ENCODE results near the gene ALG12. TPM values are rescaled to one million over a fixed set of nuclear protein-coding genes. Genes with fewer than 3 reads are reported as not detected.

The ALG12 gene
- total and polyA plus RNA-seq, 2 of the 13 experiments (the other 11 are each of a cell fraction or from before 2014, with no cell fraction given) = 7.8 to 15.8 TPM

DNA sequence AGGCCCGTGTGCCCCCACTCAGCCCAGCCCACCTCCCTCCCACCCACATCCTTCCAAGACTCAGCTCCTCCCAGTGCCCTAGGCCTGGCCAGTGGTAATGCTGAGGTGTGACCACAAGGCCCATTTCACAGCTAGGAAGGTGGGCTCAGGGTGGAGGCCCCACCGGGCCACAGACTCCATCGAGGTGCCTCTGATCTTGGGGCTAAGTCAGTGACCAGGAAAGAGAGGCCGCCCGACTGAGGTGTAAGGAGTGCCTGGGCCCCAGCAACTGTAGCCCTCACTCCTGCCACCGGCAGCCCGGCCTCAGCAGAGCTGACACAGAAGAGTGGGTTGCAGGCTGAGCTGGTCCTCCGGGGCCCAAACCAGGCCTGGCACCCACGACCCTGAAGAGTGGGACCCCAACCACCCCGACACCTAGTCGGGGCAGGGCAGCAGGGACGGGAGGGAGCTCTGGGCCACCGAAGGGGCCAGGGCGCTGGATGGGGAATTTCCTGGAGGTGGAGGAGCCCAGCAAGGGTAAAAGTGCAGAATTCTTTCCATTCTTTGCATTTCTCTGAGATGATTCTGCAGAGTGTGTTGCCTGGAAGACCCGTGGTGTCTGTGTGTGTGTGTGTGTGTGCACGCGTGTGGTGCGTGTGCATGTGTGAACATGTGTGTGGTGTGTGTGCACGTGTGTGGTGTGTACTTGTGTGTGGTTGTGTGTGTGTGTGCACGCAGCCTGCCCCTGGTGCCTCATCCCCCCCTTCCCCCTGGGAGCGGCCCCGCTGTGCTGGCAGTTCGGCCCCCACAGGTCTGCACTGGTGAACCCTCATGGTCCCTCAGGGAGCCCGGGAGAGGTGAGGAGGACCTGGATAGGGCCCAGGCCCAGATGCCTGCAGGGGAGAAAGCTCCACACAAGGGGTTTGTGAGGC, 34.0 kb upstream of the ALG12 start (continued):
- TF ChIP-seq ZNF567 (CRISPR knock-in tag; IDR thresholded peaks at IDR 0.05; ENCODE audit: borderline replicate concordance) (peak; percentile 27; the same call in 1 of the 2 replicates), ZNF138 (CRISPR knock-in tag; IDR thresholded peaks at IDR 0.05; ENCODE audit: low read depth) (no peak), CC2D1A (CRISPR knock-in tag; IDR thresholded peaks at IDR 0.05) (no peak), MAZ (IDR thresholded peaks at IDR 0.05; ENCODE audit: borderline replicate concordance, low read depth, low read length) (no peak), MAZ (CRISPR knock-in tag; IDR thresholded peaks at IDR 0.05; ENCODE audit: low read depth) (no peak; the same call in 1 of the 2 replicates), YEATS2 (CRISPR knock-in tag; IDR thresholded peaks at IDR 0.05; ENCODE audit: borderline replicate concordance) (peak; percentile 39; the same call in 1 of the 2 replicates), ZNF660 (CRISPR knock-in tag; IDR thresholded peaks at IDR 0.05; ENCODE audit: borderline replicate concordance, low read depth) (no peak), RARG (CRISPR knock-in tag; IDR thresholded peaks at IDR 0.05; ENCODE audit: low read depth) (no peak)
- TF ChIP-seq, protein P1, sequence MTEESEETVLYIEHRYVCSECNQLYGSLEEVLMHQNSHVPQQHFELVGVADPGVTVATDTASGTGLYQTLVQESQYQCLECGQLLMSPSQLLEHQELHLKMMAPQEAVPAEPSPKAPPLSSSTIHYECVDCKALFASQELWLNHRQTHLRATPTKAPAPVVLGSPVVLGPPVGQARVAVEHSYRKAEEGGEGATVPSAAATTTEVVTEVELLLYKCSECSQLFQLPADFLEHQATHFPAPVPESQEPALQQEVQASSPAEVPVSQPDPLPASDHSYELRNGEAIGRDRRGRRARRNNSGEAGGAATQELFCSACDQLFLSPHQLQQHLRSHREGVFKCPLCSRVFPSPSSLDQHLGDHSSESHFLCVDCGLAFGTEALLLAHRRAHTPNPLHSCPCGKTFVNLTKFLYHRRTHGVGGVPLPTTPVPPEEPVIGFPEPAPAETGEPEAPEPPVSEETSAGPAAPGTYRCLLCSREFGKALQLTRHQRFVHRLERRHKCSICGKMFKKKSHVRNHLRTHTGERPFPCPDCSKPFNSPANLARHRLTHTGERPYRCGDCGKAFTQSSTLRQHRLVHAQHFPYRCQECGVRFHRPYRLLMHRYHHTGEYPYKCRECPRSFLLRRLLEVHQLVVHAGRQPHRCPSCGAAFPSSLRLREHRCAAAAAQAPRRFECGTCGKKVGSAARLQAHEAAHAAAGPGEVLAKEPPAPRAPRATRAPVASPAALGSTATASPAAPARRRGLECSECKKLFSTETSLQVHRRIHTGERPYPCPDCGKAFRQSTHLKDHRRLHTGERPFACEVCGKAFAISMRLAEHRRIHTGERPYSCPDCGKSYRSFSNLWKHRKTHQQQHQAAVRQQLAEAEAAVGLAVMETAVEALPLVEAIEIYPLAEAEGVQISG (CRISPR knock-in tag; IDR thresholded peaks at IDR 0.05) = peak; percentile 27; the same call in 1 of the 2 replicates
- TF ChIP-seq, protein P2, sequence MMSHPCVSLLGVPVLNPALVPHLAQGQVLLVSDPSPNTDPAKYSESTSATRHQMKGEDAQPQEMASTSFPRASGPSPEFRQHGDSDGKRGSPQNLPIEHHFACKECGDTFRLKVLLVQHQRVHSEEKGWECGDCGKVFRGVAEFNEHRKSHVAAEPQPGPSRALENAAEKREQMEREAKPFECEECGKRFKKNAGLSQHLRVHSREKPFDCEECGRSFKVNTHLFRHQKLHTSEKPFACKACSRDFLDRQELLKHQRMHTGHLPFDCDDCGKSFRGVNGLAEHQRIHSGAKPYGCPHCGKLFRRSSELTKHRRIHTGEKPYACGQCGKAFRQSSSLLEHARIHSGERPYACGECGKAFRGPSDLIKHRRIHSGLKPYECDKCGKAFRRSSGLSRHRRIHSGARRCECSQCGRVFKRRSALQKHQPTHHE (CRISPR knock-in tag; IDR thresholded peaks at IDR 0.05; ENCODE audit: borderline replicate concordance) = 0 out of 2 replicates have a peak, but pooled peaks have one; percentile 46
- TF ChIP-seq, protein P3, sequence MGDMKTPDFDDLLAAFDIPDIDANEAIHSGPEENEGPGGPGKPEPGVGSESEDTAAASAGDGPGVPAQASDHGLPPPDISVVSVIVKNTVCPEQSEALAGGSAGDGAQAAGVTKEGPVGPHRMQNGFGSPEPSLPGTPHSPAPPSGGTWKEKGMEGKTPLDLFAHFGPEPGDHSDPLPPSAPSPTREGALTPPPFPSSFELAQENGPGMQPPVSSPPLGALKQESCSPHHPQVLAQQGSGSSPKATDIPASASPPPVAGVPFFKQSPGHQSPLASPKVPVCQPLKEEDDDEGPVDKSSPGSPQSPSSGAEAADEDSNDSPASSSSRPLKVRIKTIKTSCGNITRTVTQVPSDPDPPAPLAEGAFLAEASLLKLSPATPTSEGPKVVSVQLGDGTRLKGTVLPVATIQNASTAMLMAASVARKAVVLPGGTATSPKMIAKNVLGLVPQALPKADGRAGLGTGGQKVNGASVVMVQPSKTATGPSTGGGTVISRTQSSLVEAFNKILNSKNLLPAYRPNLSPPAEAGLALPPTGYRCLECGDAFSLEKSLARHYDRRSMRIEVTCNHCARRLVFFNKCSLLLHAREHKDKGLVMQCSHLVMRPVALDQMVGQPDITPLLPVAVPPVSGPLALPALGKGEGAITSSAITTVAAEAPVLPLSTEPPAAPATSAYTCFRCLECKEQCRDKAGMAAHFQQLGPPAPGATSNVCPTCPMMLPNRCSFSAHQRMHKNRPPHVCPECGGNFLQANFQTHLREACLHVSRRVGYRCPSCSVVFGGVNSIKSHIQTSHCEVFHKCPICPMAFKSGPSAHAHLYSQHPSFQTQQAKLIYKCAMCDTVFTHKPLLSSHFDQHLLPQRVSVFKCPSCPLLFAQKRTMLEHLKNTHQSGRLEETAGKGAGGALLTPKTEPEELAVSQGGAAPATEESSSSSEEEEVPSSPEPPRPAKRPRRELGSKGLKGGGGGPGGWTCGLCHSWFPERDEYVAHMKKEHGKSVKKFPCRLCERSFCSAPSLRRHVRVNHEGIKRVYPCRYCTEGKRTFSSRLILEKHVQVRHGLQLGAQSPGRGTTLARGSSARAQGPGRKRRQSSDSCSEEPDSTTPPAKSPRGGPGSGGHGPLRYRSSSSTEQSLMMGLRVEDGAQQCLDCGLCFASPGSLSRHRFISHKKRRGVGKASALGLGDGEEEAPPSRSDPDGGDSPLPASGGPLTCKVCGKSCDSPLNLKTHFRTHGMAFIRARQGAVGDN (CRISPR knock-in tag; IDR thresholded peaks at IDR 0.05) = peak; percentile 73
- TF ChIP-seq, protein P4, sequence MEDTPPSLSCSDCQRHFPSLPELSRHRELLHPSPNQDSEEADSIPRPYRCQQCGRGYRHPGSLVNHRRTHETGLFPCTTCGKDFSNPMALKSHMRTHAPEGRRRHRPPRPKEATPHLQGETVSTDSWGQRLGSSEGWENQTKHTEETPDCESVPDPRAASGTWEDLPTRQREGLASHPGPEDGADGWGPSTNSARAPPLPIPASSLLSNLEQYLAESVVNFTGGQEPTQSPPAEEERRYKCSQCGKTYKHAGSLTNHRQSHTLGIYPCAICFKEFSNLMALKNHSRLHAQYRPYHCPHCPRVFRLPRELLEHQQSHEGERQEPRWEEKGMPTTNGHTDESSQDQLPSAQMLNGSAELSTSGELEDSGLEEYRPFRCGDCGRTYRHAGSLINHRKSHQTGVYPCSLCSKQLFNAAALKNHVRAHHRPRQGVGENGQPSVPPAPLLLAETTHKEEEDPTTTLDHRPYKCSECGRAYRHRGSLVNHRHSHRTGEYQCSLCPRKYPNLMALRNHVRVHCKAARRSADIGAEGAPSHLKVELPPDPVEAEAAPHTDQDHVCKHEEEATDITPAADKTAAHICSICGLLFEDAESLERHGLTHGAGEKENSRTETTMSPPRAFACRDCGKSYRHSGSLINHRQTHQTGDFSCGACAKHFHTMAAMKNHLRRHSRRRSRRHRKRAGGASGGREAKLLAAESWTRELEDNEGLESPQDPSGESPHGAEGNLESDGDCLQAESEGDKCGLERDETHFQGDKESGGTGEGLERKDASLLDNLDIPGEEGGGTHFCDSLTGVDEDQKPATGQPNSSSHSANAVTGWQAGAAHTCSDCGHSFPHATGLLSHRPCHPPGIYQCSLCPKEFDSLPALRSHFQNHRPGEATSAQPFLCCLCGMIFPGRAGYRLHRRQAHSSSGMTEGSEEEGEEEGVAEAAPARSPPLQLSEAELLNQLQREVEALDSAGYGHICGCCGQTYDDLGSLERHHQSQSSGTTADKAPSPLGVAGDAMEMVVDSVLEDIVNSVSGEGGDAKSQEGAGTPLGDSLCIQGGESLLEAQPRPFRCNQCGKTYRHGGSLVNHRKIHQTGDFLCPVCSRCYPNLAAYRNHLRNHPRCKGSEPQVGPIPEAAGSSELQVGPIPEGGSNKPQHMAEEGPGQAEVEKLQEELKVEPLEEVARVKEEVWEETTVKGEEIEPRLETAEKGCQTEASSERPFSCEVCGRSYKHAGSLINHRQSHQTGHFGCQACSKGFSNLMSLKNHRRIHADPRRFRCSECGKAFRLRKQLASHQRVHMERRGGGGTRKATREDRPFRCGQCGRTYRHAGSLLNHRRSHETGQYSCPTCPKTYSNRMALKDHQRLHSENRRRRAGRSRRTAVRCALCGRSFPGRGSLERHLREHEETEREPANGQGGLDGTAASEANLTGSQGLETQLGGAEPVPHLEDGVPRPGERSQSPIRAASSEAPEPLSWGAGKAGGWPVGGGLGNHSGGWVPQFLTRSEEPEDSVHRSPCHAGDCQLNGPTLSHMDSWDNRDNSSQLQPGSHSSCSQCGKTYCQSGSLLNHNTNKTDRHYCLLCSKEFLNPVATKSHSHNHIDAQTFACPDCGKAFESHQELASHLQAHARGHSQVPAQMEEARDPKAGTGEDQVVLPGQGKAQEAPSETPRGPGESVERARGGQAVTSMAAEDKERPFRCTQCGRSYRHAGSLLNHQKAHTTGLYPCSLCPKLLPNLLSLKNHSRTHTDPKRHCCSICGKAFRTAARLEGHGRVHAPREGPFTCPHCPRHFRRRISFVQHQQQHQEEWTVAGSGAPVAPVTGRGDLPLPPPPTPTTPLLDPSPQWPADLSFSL (CRISPR knock-in tag; IDR thresholded peaks at IDR 0.05) = peak; percentile 98
